SU-DHL-6 (cell line): ENCODE measurements around the gene ARIH1.

ENCODE experiments used
- H2AFZ ChIP-seq: fragments of 200-600 bp; sonication (generic); 2 replicates; pipeline ENCODE4 v1.6.1; 2014; ENCODE audit warnings: low read depth, mild to moderate bottlenecking, moderate library complexity, mixed read lengths, antibody characterized with exemption, low read length; ENCODE audit not compliant: severe bottlenecking
- H3F3A ChIP-seq: fragments of 200-600 bp; shearing (Covaris generic); 2 replicates; pipeline ENCODE4 v1.6.0; 2016; ENCODE audit warnings: antibody characterized with exemption, mild to moderate bottlenecking; ENCODE audit not compliant: insufficient read depth
- H3K27ac ChIP-seq: fragments of 200-600 bp; sonication (generic); 2 replicates; pipeline ENCODE4 v1.5.1; 2016; ENCODE audit warnings: low read depth, mild to moderate bottlenecking, low read length, moderate library complexity, mixed read lengths
- H3K27me3 ChIP-seq: fragments of 200-600 bp; sonication (generic), shearing (Covaris generic); 2 replicates; pipeline ENCODE4 v1.6.0; 2014; ENCODE audit warnings: mild to moderate bottlenecking, low read length
- H3K36me3 ChIP-seq: fragments of 200-600 bp; sonication (generic); 2 replicates; pipeline ENCODE4 v1.6.1; 2014; ENCODE audit warnings: mild to moderate bottlenecking, low read length, mixed read lengths
- H3K4me2 ChIP-seq: fragments of 300-600, 200-600 bp; shearing (Covaris generic), sonication (generic); 2 replicates; pipeline ENCODE4 v1.6.0; 2014; ENCODE audit warnings: low read length, low read depth, mild to moderate bottlenecking; ENCODE audit not compliant: poor library complexity, severe bottlenecking
- H3K4me3 ChIP-seq: fragments of 200-600 bp; sonication (generic); 2 replicates; pipeline ENCODE4 v1.5.1; 2014; ENCODE audit warnings: antibody characterized with exemption, low read length, mild to moderate bottlenecking, mixed read lengths; ENCODE audit not compliant: insufficient read depth, poor library complexity, severe bottlenecking
- H3K79me2 ChIP-seq: fragments of 200-600 bp; sonication (generic); 2 replicates; pipeline ENCODE4 v1.6.1; 2014; ENCODE audit warnings: mild to moderate bottlenecking, low read length, moderate library complexity; ENCODE audit not compliant: insufficient read depth
- H3K9ac ChIP-seq: fragments of 200-600 bp; sonication (generic); 2 replicates; pipeline ENCODE4 v1.7.0; 2014; ENCODE audit warnings: mild to moderate bottlenecking, low read length
- H3K9me2 ChIP-seq: fragments of 200-600 bp; sonication (generic); replicated peaks from 2 replicates; pipeline ENCODE4 v1.6.1; 2014; ENCODE audit warnings: low read length; ENCODE audit not compliant: insufficient read depth
- H3K9me3 ChIP-seq: fragments of 200-600 bp; sonication (generic); 2 replicates; pipeline ENCODE4 v1.6.1; 2014; ENCODE audit warnings: low read length, mixed read lengths; ENCODE audit not compliant: insufficient read depth
- H4K20me1 ChIP-seq: fragments of 200-600 bp; sonication (generic); 2 replicates; pipeline ENCODE4 v1.6.1; 2014; ENCODE audit warnings: low read depth, mild to moderate bottlenecking, antibody characterized with exemption, low read length, moderate library complexity, mixed read lengths
- EZH2phosphoT487 ChIP-seq: fragments of 200-600 bp; sonication (generic), shearing (Covaris generic); conservative IDR thresholded peaks from 2 replicates; pipeline ENCODE4 v1.6.1; 2018; ENCODE audit warnings: mild to moderate bottlenecking, antibody characterized with exemption, low read length, moderate library complexity, mixed read lengths
- TF ChIP-seq, protein P1 (sequence below): fragments of 200-600 bp; sonication (generic); IDR thresholded peaks from one replicate; pipeline ENCODE4 v1.5.1; 2017; ENCODE audit warnings: antibody characterized with exemption, mild to moderate bottlenecking, low read length, moderate library complexity; ENCODE audit not compliant: insufficient read depth, poor library complexity, severe bottlenecking

Gene ARIH1

GRCh38 chr15:72540606-72541237 is 66.6 kb downstream of the ARIH1 start:
- no peaks in the 10 kb centered on the region for H4K20me1 ChIP-seq
- H3K4me2 ChIP-seq: no peak overlapping the region
- H3K36me3 ChIP-seq: peaks cover 20% of the 10 kb centered on the region
- H3K9me2 ChIP-seq: no peaks in the 10 kb centered on the region
- H3F3A ChIP-seq: no peaks in the 10 kb centered on the region; the same call in 1 of the 2 replicates
- no peak overlapping the region for H3K27ac ChIP-seq
- TF ChIP-seq EZH2phosphoT487: no peak
- TF ChIP-seq, protein P1, sequence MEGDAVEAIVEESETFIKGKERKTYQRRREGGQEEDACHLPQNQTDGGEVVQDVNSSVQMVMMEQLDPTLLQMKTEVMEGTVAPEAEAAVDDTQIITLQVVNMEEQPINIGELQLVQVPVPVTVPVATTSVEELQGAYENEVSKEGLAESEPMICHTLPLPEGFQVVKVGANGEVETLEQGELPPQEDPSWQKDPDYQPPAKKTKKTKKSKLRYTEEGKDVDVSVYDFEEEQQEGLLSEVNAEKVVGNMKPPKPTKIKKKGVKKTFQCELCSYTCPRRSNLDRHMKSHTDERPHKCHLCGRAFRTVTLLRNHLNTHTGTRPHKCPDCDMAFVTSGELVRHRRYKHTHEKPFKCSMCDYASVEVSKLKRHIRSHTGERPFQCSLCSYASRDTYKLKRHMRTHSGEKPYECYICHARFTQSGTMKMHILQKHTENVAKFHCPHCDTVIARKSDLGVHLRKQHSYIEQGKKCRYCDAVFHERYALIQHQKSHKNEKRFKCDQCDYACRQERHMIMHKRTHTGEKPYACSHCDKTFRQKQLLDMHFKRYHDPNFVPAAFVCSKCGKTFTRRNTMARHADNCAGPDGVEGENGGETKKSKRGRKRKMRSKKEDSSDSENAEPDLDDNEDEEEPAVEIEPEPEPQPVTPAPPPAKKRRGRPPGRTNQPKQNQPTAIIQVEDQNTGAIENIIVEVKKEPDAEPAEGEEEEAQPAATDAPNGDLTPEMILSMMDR: no peak
- H2AFZ ChIP-seq: no peak overlapping the region
- H3K9me3 ChIP-seq: peaks cover 9% of the 10 kb centered on the region; the same call in 1 of the 2 replicates
- no peak overlapping the region for H3K4me3 ChIP-seq
- H3K27me3 ChIP-seq: no peaks in the 10 kb centered on the region
- H3K9ac ChIP-seq: no peak overlapping the region
- H3K79me2 ChIP-seq: peaks cover 23% of the 10 kb centered on the region

DNA sequence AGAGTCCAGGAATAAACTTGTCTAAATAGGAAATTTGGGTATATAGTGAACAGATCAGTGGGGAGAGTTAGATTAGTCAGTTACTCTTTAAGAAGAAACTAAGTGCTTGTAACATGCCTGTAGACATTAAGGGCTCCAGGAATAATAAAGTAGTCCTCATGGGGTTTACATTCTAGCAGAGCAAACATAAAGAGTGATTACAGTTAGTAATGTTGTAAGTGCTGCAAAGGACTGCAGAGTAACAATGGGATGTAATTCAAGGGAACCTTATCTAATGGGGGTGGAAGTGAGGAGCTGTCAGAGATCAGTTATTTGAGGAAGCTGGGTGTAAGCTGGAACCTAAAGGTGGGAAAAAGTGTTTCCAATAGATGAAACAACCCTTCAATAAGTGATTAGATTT is 67.5 kb downstream of the ARIH1 start:
- no peaks in the 10 kb centered on the region for H3K27me3 ChIP-seq
- no peaks in the 10 kb centered on the region for H4K20me1 ChIP-seq
- peaks cover 20% of the 10 kb centered on the region for H3K36me3 ChIP-seq
- no peaks in the 10 kb centered on the region; the same call in 1 of the 2 replicates for H3F3A ChIP-seq
- no peak overlapping the region for H3K4me3 ChIP-seq
- no peak overlapping the region for H3K27ac ChIP-seq
- no peak overlapping the region for H2AFZ ChIP-seq
- H3K79me2 ChIP-seq: peaks cover 13% of the 10 kb centered on the region
- peaks cover 9% of the 10 kb centered on the region; the same call in 1 of the 2 replicates for H3K9me3 ChIP-seq
- H3K4me2 ChIP-seq: no peak overlapping the region
- no peak overlapping the region for H3K9ac ChIP-seq
- no peak for TF ChIP-seq EZH2phosphoT487
- TF ChIP-seq, protein P1: no peak
- no peaks in the 10 kb centered on the region for H3K9me2 ChIP-seq

GRCh38 chr15:72545156-72545555 is 71.0 kb downstream of the ARIH1 start:
- Histone ChIP-seq H3K27ac (no peak overlapping the region), H3K9me2 (no peaks in the 10 kb centered on the region), H3K36me3 (peaks cover 9% of the 10 kb centered on the region), H4K20me1 (0 out of 2 replicates have a peak, but pooled peaks cover 6% of the 10 kb centered on the region), H2AFZ (no peak overlapping the region), H3K4me3 (no peak overlapping the region), H3K9me3 (peaks cover 9% of the 10 kb centered on the region; the same call in 1 of the 2 replicates), H3F3A (no peaks in the 10 kb centered on the region; the same call in 1 of the 2 replicates), H3K79me2 (no peaks in the 10 kb centered on the region), H3K9ac (no peak overlapping the region), H3K27me3 (no peaks in the 10 kb centered on the region), H3K4me2 (no peak overlapping the region)
- TF ChIP-seq EZH2phosphoT487: no peak
- TF ChIP-seq, protein P1: no peak
